Stomach (tissue), 9 donors: ENCODE data around the gene FRMD1. TPM values are rescaled to one million over a fixed set of nuclear protein-coding genes. Genes with fewer than 3 reads are reported as not detected.

ENCODE experiments used
- DNase-seq, 2 donors: peaks; one replicate each; pipeline versions ENCODE4 v3.0.0 to v3.0.0-alpha.2; 2013 to 2019
- H3K27ac ChIP-seq, 5 donors: fragments of 200-600 bp in 4 of 5; sonication (generic) in 4 of 5; one replicate each; pipeline ENCODE4 v1.5.1; 2013 to 2019; ENCODE audit warnings: mild to moderate bottlenecking in 1 of 5, moderate library complexity in 1 of 5
- H3K27me3 ChIP-seq, 3 donors: fragments of 200-600 bp; sonication (generic); one replicate each; pipeline ENCODE4 v1.5.1; 2017 to 2019; ENCODE audit warnings: mixed run types in 1 of 3
- H3K36me3 ChIP-seq, 4 donors: fragments of 200-600 bp; sonication (generic); 1 replicate in 3 of 4; 2 replicates in 1 of 4; pipeline ENCODE4 v1.5.1; 2016 to 2019
- H3K4me1 ChIP-seq, 4 donors: fragments of 200-600 bp; sonication (generic); one replicate each; pipeline ENCODE4 v1.5.1; 2016 to 2019
- H3K4me3 ChIP-seq, 4 donors: fragments of 200-600 bp; sonication (generic) in 3 of 4; one replicate each; pipeline ENCODE4 v1.5.1; 2016 to 2019; ENCODE audit warnings: mild to moderate bottlenecking in 1 of 4
- H3K9me3 ChIP-seq, 4 donors: fragments of 200-600 bp; sonication (generic); one replicate each; pipeline ENCODE4 v1.5.1; 2016 to 2019
- CTCF ChIP-seq, 7 experiments: fragments of 450-650 bp in 4 of 7; fragments of 200-600 bp in 3 of 7; sonication (generic) in 3 of 7; IDR thresholded peaks; one replicate each; pipeline ENCODE4 v1.5.1; 2016 to 2019; ENCODE audit warnings: antibody characterized with exemption in 7 of 7, control low read depth in 2 of 7, mild to moderate bottlenecking in 1 of 7
- EP300 ChIP-seq: sonication (generic); formaldehyde crosslinking; IDR thresholded peaks from one replicate; pipeline ENCODE4 v1.6.1; 2017; ENCODE audit warnings: antibody characterized with exemption
- POLR2A ChIP-seq, 4 donors: fragments of 450-650 bp; IDR thresholded peaks; one replicate each; pipeline ENCODE4 v1.6.1; 2016; ENCODE audit warnings: antibody characterized with exemption in 4 of 4, control low read depth in 2 of 4, mild to moderate bottlenecking in 1 of 4, moderate library complexity in 1 of 4
- POLR2AphosphoS5 ChIP-seq, 3 donors: sonication (generic); formaldehyde crosslinking; IDR thresholded peaks; one replicate each; pipeline ENCODE4 v1.6.1; 2016; ENCODE audit warnings: antibody characterized with exemption in 3 of 3
- WGBS, 5 donors: extraction: QIAGEN DNeasy Blood & Tissue Kit in 3 of 5; methylation state at CpG; one replicate each; pipeline versions ENCODE4 v1.1.5 to v1.1.7; 2013 to 2018; 5-methylcytosine and 5-hydroxymethylcytosine counted together
- intact Hi-C: fragments of 100-400 bp; cut with DNase I; formaldehyde crosslinking; loops from one replicate; pipeline ENCODE4 v1.15.1; 2023; ENCODE audit warnings: low total_unique reads
- polyA plus RNA-seq, 3 donors: library from polyadenylated mRNA; stranded (reverse); fragments of 200-250 nt; gene quantifications; one replicate each; pipeline ENCODE4 v1.2.3, GENCODE V29; 2013
- total RNA-seq, 5 donors: library from RNA; depleted of rRNA; stranded (reverse); fragments of >200 nt; gene quantifications; one replicate each; pipeline versions ENCODE4 v1.1.0 to v1.2.3, GENCODE V29; 2014 to 2016
- donor health status: healthy with polysubstance abuse.
- donor health status: Bipolar disorder and iron deficiency.
- donor health status: healthy.

FRMD1 gene
- total and polyA plus RNA-seq, 8 donors = 0.43 to 42.9 (median 7.7) TPM

GRCh38 chr6:168071620-168072019, 7.4 kb downstream of the FRMD1 start:
- peaks cover 0 to 4% (median 0%) of the 10 kb centered on the region in 4 donors for H3K4me1 ChIP-seq
- no peak overlapping the region for H3K27ac ChIP-seq
- H3K27me3 ChIP-seq = no peaks in the 10 kb centered on the region
- no peaks in the 10 kb centered on the region for H3K9me3 ChIP-seq
- peak in 1 of 7 experiments; percentile 17 for TF ChIP-seq CTCF (IDR thresholded peaks at IDR 0.05)
- no peak for TF ChIP-seq POLR2A (IDR thresholded peaks at IDR 0.05)
- intact Hi-C loops = no loop called here
- H3K36me3 ChIP-seq = no peaks in the 10 kb centered on the region
- H3K4me3 ChIP-seq = no peak overlapping the region
- peak in 1 of 2 donors; percentile 51 for DNase-seq
- 69 to 88% (median 78%) methylated on average over 7 to 9 of the region's 9 CpGs for WGBS, 5 donors

- no peak overlapping the region for H3K27ac ChIP-seq
- no peaks in the 10 kb centered on the region for H3K9me3 ChIP-seq
- H3K27me3 ChIP-seq = no peaks in the 10 kb centered on the region
- DNase-seq = no peak
- intact Hi-C loops = no loop called here
- no peaks in the 10 kb centered on the region for H3K36me3 ChIP-seq
- WGBS, 5 donors = 83 to 91% (median 90%) methylated on average over 7 of the region's 7 CpGs
- H3K4me3 ChIP-seq = no peak overlapping the region
- TF ChIP-seq CTCF (IDR thresholded peaks at IDR 0.05) (no peak), POLR2A (IDR thresholded peaks at IDR 0.05) (no peak), EP300 (no peak), POLR2AphosphoS5 (IDR thresholded peaks at IDR 0.05) (no peak)
- peaks cover 0 to 4% (median 0%) of the 10 kb centered on the region in 4 donors for H3K4me1 ChIP-seq
Observed at GRCh38 chr6:168070804-168071203, 8.2 kb downstream of the FRMD1 start.

- 89 to 93% (median 91%) methylated on average over 22 to 24 of the region's 24 CpGs for WGBS, 5 donors
- no peaks in the 10 kb centered on the region for H3K9me3 ChIP-seq
- peaks cover 0 to 4% (median 0%) of the 10 kb centered on the region in 4 donors for H3K4me1 ChIP-seq
- TF ChIP-seq POLR2A (IDR thresholded peaks at IDR 0.05) = no peak
- TF ChIP-seq CTCF (IDR thresholded peaks at IDR 0.05) = no peak
- TF ChIP-seq EP300 = no peak
- no peak for TF ChIP-seq POLR2AphosphoS5 (IDR thresholded peaks at IDR 0.05)
- DNase-seq = no peak
- H3K4me3 ChIP-seq = no peak overlapping the region
- H3K36me3 ChIP-seq = no peaks in the 10 kb centered on the region
- intact Hi-C loops = no loop called here
- no peak overlapping the region for H3K27ac ChIP-seq
- H3K27me3 ChIP-seq = no peaks in the 10 kb centered on the region
Observed at GRCh38 chr6:168067081-168067759, 11.8 kb downstream of the FRMD1 start.

- no peaks in the 10 kb centered on the region for H3K27me3 ChIP-seq
- peaks cover 0 to 17% (median 9%) of the 10 kb centered on the region in 4 donors for H3K4me1 ChIP-seq
- H3K36me3 ChIP-seq = no peaks in the 10 kb centered on the region
- no peak for DNase-seq
- WGBS, 5 donors = 90 to 94% (median 93%) methylated on average over 10 to 11 of the region's 11 CpGs
- intact Hi-C loops = no loop called here
- no peak overlapping the region for H3K27ac ChIP-seq
- H3K9me3 ChIP-seq = no peaks in the 10 kb centered on the region
- no peak overlapping the region for H3K4me3 ChIP-seq
- TF ChIP-seq POLR2A (IDR thresholded peaks at IDR 0.05) (no peak), POLR2AphosphoS5 (IDR thresholded peaks at IDR 0.05) (no peak), EP300 (no peak), CTCF (IDR thresholded peaks at IDR 0.05) (no peak)
Observed at GRCh38 chr6:168064226-168064807, 14.7 kb downstream of the FRMD1 start.
